Activated T-helper 9 cell treated with anti-CD3 and anti-CD28 coated beads, Interleukin-2, amount 50 U/mL, for 16 hours (primary cell): ENCODE data around the gene RND1.
A peak's percentile ranks its signal among the peaks of the same experiment; 100 is the strongest.

ENCODE experiments used
- DNase-seq: peaks from one replicate; pipeline ENCODE4 v3.0.0-alpha.2; 2020; ENCODE audit warnings: low read depth

RND1 gene

DNA sequence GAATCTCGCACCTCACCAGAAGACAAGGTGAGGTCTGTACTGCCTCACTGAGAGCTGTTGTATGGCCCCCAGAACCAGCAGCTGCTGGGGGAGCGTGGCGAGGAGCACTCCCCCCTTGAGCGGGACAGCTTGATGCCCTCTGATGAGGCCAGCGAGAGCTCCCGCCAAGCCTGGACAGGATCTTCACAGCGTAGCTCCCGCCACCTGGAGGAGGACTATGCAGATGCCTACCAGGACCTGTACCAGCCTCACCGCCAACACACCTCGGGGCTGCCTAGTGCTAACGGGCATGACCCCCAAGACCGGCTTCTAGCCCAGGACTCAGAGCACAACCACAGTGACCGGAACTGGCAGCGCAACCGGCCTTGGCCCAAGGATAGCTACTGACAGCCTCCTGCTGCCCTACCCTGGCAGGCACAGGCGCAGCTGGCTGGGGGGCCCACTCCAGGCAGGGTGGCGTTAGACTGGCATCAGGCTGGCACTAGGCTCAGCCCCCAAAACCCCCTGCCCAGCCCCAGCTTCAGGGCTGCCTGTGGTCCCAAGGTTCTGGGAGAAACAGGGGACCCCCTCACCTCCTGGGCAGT lies 38.1 kb downstream of the RND1 start:
- no peak for DNase-seq

DNA sequence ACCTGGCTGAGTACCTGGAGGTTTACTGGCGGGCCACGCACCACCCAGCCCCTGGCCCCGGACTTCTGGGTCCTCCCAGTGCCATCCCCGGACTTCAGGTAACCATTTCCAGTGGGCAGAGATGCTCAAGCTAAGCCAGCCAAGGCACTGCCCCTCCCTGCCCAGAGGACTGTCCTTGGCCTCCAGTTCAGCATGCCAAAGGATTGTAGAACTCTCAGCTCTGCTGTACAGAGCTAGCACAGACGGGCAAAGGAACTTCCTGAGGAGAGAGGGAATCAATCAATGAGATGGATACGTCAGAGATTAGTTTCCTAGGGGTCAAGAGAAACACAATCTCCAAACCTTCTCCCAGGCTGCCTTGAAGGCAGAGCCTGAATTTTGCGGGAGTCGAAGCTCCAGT lies 38.6 kb downstream of the RND1 start:
- no peak for DNase-seq

DNA sequence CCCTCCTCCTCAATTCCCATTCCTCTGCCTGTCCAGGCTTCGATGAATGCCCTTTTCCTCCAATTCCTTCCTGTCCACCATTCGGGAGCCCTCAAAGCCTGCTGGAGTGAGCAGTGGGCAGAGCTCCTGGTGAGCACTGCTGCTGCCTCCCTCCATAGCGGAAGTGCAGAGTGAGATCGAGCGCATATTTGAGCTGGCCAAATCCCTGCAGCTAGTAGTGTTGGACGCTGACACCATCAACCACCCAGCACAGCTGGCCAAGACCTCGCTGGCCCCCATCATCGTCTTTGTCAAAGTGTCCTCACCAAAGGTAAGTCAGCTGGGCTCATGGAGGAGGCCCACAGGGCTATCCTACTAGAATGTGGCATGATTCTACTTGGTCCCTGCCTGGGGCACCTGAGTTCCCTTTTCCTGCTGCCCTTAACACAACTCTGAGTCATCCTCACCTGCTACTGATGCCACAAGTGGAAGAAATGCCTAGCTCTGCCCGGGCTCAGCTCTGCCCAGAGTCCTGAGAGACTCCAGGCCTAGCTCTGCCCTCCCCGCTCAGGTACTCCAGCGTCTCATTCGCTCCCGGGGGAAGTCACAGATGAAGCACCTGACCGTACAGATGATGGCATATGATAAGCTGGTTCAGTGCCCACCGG lies 39.3 kb downstream of the RND1 start:
- DNase-seq: no peak

- no peak for DNase-seq
Observed at GRCh38 chr12:48824905-48825304, 40.8 kb downstream of the RND1 start.

DNA sequence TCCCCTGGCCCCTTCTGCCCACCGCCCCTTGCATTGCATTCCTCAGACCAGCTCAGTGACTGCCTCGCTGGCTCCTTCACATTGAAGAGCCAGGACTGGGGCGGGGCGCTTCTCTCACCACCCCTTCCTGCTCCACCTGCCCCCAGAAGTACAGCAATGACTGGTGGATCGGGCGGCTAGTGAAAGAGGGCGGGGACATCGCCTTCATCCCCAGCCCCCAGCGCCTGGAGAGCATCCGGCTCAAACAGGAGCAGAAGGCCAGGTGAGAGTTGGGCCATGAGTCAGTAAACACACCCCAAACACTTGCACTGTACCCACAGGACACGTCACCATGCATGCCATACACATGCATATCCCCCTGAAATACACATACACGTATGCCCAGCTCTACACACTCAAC lies 41.6 kb downstream of the RND1 start:
- DNase-seq: peak; percentile 15

DNA sequence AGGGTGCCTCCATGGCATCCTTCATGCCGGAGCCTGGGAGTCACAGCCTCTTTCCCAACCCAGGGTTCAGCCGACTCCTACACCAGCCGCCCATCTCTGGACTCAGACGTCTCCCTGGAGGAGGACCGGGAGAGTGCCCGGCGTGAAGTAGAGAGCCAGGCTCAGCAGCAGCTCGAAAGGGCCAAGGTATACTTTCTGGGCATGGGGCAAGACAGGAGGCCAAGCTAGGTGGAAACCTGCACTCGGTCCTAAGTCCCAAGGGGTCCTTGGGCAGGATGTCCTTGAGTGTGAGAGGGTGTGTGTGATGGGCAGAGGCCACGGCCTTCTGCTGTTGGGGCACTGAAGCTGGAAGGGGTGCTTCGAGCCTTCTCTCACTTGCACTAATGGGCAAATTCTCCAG lies 42.4 kb downstream of the RND1 start:
- no peak for DNase-seq

- DNase-seq: no peak
Observed at GRCh38 chr12:48822711-48823110, 43.0 kb downstream of the RND1 start.

DNA sequence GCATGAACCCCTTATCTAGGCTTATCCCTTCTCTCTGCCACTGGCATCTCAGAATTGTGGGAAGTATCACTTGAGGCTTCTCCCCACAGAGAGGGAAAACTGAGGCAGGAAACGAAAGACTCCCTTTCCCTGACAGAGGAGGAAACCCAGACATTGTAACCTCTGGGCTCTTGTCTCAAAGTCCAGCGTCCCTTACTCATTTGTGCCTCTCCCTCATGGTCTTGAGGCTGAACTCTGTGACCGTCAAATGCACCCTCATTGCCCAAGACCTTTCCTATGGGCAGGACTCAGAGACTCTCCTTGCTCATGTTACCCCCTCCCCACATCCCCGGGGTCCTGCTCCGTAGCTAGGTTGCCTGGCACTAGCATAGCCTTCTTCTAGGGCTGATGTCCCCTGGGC lies 43.5 kb downstream of the RND1 start:
- no peak for DNase-seq

- no peak for DNase-seq
Observed at GRCh38 chr12:48819986-48820725, 45.5 kb downstream of the RND1 start.

GRCh38 chr12:48818831-48819590 lies 46.7 kb downstream of the RND1 start:
- peak; percentile 11 for DNase-seq

DNA sequence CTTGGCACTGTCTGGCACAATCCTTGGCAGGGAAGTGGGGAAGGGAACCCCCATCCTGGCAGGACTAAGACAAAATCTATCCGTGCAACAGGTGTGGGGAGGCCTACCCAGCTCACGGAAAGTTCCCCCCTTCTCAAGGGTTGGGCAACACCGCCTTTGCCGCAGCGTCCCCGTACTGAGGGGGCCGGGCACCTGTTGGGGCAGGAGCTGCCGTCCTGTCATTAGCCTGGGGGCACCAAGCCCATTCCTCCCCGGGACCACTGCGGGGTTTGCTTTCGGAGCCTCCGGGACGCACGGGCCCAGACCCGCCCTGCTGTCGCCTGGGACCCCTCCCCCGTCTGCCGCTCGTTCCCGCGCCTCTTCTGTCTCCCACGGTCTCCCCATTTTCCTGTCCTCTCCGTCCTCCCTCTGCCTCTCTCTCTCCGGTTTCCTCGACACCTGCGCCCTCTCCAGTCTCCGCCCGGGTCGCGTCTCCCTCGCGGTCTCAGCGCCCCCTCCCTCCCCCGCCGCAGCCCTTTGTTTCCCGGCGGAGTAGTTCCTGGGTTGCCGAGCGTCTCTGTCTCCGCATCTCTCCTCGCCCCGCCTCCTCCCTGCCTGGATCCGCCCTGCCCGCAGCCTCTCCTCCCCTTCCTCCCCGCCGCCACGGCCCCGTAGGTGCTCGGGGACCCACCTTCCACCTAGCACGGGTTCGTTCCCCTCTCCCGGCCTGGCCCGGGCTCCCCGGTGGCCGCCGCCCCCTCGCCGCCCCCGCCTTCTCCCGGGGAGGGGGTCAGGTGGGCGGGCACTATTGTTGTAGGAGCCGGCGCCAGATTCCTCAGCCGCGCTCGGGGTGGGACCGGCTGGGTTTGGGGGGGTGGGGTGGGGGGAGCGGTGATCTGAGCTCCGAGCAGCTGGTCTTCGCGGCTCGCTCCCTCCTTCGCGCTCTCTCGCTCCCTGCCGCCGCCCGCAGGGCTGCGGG lies 47.5 kb downstream of the RND1 start, which contains the start of gene CACNB3:
TSS of gene CACNB3 (plus strand) at position 624 of the 958 bp plus-strand sequence. CDS start 434 bp downstream, outside the sequence.
- DNase-seq: peak; percentile 68

GRCh38 chr12:48816143-48816854 lies 49.4 kb downstream of the RND1 start:
- no peak for DNase-seq

GRCh38 chr12:48815126-48816110 lies 50.3 kb downstream of the RND1 start:
- no peak for DNase-seq

DNA sequence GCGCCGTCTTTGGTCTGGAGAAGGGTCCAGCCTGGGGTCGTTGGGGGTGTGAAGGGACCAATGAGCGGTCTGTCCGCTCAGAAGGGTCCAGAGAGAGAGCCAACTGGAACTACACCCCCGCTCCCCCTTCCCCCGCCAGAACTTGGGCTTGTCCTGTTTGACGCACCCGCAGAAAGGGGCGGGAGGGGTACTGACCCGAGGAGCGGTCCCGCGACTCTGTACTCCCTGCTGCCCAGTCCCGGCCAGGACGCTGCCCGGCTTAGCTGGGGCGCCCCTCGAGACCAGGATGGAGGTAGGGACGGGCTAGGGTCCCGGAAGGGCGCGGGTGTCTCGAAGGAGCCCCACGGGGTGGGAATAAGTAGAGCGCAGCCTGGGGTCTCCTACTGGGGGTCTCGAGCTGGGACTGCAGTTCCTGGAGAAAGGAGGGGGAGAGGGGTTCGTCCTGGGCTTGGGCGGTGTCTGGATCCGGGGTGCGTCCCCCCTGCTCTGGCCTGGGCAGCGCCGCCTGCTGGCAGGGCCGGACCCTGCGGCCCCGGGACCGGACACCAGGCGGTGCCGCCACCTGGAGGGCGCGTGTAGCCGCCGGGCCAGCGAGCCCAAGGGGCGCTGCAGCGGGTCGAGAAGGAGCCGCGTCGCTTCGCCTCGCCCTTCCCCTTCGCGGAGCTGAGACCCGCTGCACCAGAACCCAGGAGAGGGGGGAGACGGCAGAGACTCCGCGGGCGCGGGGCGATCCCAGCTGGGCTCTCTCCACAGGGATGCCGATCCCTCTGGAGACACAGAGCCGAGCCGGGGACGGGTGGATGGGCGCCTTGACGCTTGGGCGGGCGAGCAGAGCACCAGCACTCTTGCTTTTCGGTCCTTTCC lies 51.2 kb downstream of the RND1 start:
- peak; percentile 70 for DNase-seq

DNA sequence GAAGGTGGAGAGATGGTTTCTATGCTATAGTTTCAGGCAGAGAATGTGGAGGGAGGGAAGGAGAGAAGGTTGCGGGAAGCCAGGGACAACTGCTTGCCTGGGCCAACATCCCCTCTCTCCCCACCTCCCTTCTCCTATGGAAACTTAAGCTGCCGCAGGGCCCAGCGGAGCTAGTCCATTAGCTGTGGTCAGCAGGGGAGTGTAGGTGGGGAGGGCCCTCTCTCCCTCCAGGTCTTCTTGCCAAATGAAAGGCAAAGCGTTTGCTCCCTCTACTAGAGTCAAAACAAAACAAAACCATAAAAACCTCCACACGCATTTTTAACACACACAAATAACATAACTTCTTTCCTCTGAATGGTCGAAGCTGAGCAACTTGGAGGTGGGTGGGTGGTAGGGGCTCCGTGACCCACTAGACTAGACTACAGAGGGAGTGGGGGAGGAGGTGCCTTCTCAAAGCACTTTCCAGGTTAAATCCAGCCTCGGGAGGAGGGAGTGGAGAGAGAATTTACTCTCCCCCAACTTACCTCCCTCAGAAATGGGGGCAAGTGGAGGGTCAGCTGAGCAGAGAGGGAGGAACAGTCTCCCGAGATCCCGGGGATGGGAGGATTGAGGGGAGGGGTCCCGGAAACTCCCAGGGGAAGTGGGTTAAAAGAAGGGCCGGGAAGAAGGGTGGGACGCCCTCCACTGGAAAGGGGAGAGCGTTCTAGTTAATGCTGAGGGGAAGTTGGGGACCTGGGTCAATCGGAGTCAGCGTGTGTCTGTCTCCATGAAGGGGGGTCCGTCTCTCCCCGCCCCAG lies 52.0 kb downstream of the RND1 start:
- DNase-seq: no peak

DNA sequence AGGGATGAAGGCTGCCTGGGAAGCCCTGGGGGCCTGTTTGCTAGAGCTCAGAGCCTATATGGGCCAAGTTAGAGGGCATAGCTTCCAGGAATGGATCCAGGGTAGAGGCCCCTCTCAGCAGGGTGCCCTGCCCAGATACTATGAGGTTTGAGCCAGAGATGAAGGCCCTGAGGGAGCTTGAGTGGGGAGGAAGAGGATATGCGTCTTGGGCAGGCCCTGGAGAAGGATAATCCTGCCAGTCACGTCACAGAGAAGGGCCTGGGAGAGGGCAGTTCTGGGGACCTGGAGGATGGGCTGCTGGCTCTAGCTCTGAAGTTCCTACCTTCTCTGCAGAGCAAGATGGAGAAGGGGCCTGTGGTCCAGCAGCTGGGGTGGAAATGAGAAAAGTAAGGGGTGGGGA lies 53.3 kb downstream of the RND1 start:
- no peak for DNase-seq

GRCh38 chr12:48811437-48812090 lies 54.1 kb downstream of the RND1 start:
- DNase-seq: no peak
